Liver (tissue), 9 donors: ENCODE results near the gene CCDC93. TPM values are rescaled to one million over a fixed set of nuclear protein-coding genes. Genes with fewer than 3 reads are reported as not detected.

Experiments used
- DNase-seq: peaks from one replicate; pipeline ENCODE4 v3.0.0-alpha.2; 2017; ENCODE audit warnings: low spot score
- H3K27ac ChIP-seq, 2 donors: one replicate each; pipeline ENCODE4 v1.7.0; 2013; ENCODE audit warnings: inconsistent platforms in 2 of 2, low read length in 2 of 2, control low read depth in 1 of 2, low read depth in 1 of 2, mild to moderate bottlenecking in 1 of 2
- H3K27me3 ChIP-seq, 4 donors: one replicate each; pipeline versions ENCODE4 v1.6.1 to v1.7.0; 2013; ENCODE audit warnings: low read length in 3 of 4, inconsistent platforms in 1 of 4, mild to moderate bottlenecking in 1 of 4, moderate library complexity in 1 of 4; ENCODE audit not compliant: control insufficient read depth in 4 of 4, insufficient read depth in 4 of 4
- H3K36me3 ChIP-seq, 4 donors: one replicate each; pipeline versions ENCODE4 v1.6.1 to v1.7.0; 2013; ENCODE audit warnings: low read length in 3 of 4, mild to moderate bottlenecking in 3 of 4, low read depth in 1 of 4, moderate library complexity in 1 of 4; ENCODE audit not compliant: control insufficient read depth in 4 of 4, insufficient read depth in 3 of 4
- H3K4me1 ChIP-seq, 4 donors: one replicate each; pipeline versions ENCODE4 v1.6.1 to v1.7.0; 2013; ENCODE audit warnings: low read length in 3 of 4, mild to moderate bottlenecking in 3 of 4, moderate library complexity in 1 of 4; ENCODE audit not compliant: control insufficient read depth in 4 of 4, insufficient read depth in 4 of 4
- H3K4me3 ChIP-seq, 3 donors: one replicate each; pipeline versions ENCODE4 v1.6.1 to v1.7.0; 2013; ENCODE audit warnings: low read length in 3 of 3, control low read depth in 1 of 3, low read depth in 1 of 3, mild to moderate bottlenecking in 1 of 3
- H3K9ac ChIP-seq, 2 donors: one replicate each; pipeline ENCODE4 v1.7.0; 2013; ENCODE audit warnings: low read length in 2 of 2, mild to moderate bottlenecking in 2 of 2, moderate library complexity in 2 of 2, control low read depth in 1 of 2, low read depth in 1 of 2
- H3K9me3 ChIP-seq, 4 donors: one replicate each; pipeline versions ENCODE4 v1.6.1 to v1.7.0; 2013; ENCODE audit warnings: low read length in 3 of 4; ENCODE audit not compliant: control insufficient read depth in 4 of 4
- ATF3 ChIP-seq: IDR thresholded peaks from 2 replicates; pipeline ENCODE4 v1.6.1; 2016; ENCODE audit warnings: antibody characterized with exemption
- CTCF ChIP-seq: fragments of 150-350 bp; IDR thresholded peaks from 2 replicates; pipeline ENCODE4 v1.5.1; 2017; ENCODE audit warnings: improper control_type of control experiment, low read depth, low read length; ENCODE audit not compliant: missing input control
- EGR1 ChIP-seq, 2 donors: IDR thresholded peaks; 2 replicates each; pipeline ENCODE4 v1.6.1; 2016 to 2018; ENCODE audit warnings: antibody characterized with exemption in 2 of 2, low read depth in 2 of 2
- FOXA1 ChIP-seq: IDR thresholded peaks from 2 replicates; pipeline ENCODE4 v1.6.1; 2016; ENCODE audit warnings: antibody characterized with exemption
- FOXA2 ChIP-seq: IDR thresholded peaks from 2 replicates; pipeline ENCODE4 v1.6.1; 2016; ENCODE audit warnings: antibody characterized with exemption
- GABPA ChIP-seq, 2 donors: IDR thresholded peaks in 1 of 2; conservative IDR thresholded peaks in 1 of 2; 2 replicates each; pipeline ENCODE4 v1.6.1; 2016; ENCODE audit warnings: antibody characterized with exemption in 2 of 2, mild to moderate bottlenecking in 1 of 2, moderate library complexity in 1 of 2
- HNF4A ChIP-seq, 2 donors: conservative IDR thresholded peaks; 2 replicates each; pipeline ENCODE4 v1.6.1; 2016; ENCODE audit warnings: antibody characterized with exemption in 2 of 2, mild to moderate bottlenecking in 2 of 2
- HNF4G ChIP-seq: IDR thresholded peaks from 2 replicates; pipeline ENCODE4 v1.6.1; 2016; ENCODE audit warnings: antibody characterized with exemption
- JUND ChIP-seq, 2 donors: IDR thresholded peaks; 2 replicates each; pipeline ENCODE4 v1.6.1; 2016; ENCODE audit warnings: antibody characterized with exemption in 2 of 2
- MAX ChIP-seq: IDR thresholded peaks from 2 replicates; pipeline ENCODE4 v1.6.1; 2016; ENCODE audit warnings: antibody characterized with exemption
- NR2F2 ChIP-seq: IDR thresholded peaks from 2 replicates; pipeline ENCODE4 v1.6.1; 2016; ENCODE audit warnings: antibody characterized with exemption
- RAD21 ChIP-seq, 2 donors: IDR thresholded peaks; 2 replicates each; pipeline ENCODE4 v1.6.1; 2016; ENCODE audit warnings: antibody characterized with exemption in 2 of 2, mild to moderate bottlenecking in 2 of 2
- REST ChIP-seq: IDR thresholded peaks from 2 replicates; pipeline ENCODE4 v1.6.1; 2016; ENCODE audit warnings: antibody characterized with exemption, mild to moderate bottlenecking
- RXRA ChIP-seq, 2 donors: IDR thresholded peaks; 2 replicates each; pipeline ENCODE4 v1.6.1; 2017 to 2018; ENCODE audit warnings: antibody characterized with exemption in 2 of 2, mild to moderate bottlenecking in 1 of 2
- SP1 ChIP-seq: IDR thresholded peaks from 2 replicates; pipeline ENCODE4 v1.6.1; 2018; ENCODE audit warnings: antibody characterized with exemption, mild to moderate bottlenecking
- TAF1 ChIP-seq: conservative IDR thresholded peaks from 2 replicates; pipeline ENCODE4 v1.6.1; 2016; ENCODE audit warnings: antibody characterized with exemption, mild to moderate bottlenecking
- YY1 ChIP-seq: IDR thresholded peaks from 2 replicates; pipeline ENCODE4 v1.6.1; 2016; ENCODE audit warnings: antibody characterized with exemption, mild to moderate bottlenecking
- ZBTB33 ChIP-seq: IDR thresholded peaks from 2 replicates; pipeline ENCODE4 v1.6.1; 2016; ENCODE audit warnings: antibody characterized with exemption
- WGBS: extraction: QIAGEN DNeasy Blood & Tissue Kit; methylation state at CpG from one replicate; pipeline ENCODE4 v1.1.7; 2013; 5-methylcytosine and 5-hydroxymethylcytosine counted together
- polyA plus RNA-seq, 2 donors: library from polyadenylated mRNA; stranded (reverse) in 1 of 2; unstranded in 1 of 2; fragments of 200-250 nt in 1 of 2; fragments of >200 nt in 1 of 2; fragmentation: Nextera tagmentation in 1 of 2; extraction: Ambion mirVana in 1 of 2; gene quantifications; one replicate each; pipeline versions ENCODE4 v1.2.1 to v1.2.3, GENCODE V29; 2013 to 2015
- total RNA-seq, 2 donors: library from RNA; depleted of rRNA; stranded (reverse); fragments of >200 nt; gene quantifications; one replicate each; pipeline ENCODE4 v1.2.3, GENCODE V29; 2014
- donor health status: healthy.
- donor health status: healthy.
- donor health status: healthy.
- donor health status: healthy.
- donor health status: healthy.

Gene CCDC93
- total RNA-seq (10 to 100 TPM; 10.7 to 14.2 TPM), polyA plus RNA-seq (1 to 10 TPM; 4.0 to 6.3 TPM)

- Histone ChIP-seq H3K9ac (peak within 1 kb of the TSS; percentile 40 to 41), H3K9me3 (no peaks in the 10 kb centered on the region), H3K4me3 (peak within 1 kb of the TSS; percentile 80 to 97 (median 95)), H3K4me1 (peaks cover 7 to 23% (median 21%) of the 10 kb centered on the region in 4 donors), H3K27me3 (no peaks in the 10 kb centered on the region), H3K27ac (peak within 1 kb of the TSS; percentile 68 to 79), H3K36me3 (no peaks in the 10 kb centered on the region)
- peak; percentile 83 for DNase-seq
- TF ChIP-seq RXRA (IDR thresholded peaks at IDR 0.05) (peak in 1 of 2 donors; percentile 7), ZBTB33 (no peak), YY1 (peak; percentile 35), RAD21 (IDR thresholded peaks at IDR 0.05) (no peak), SP1 (peak; percentile 13), GABPA (IDR thresholded peaks at IDR 0.05 in 1 of 2, conservative IDR thresholded peaks at IDR 0.05 in 1 of 2) (no peak), EGR1 (IDR thresholded peaks at IDR 0.05; ENCODE audit: low read depth in 2 of 2) (no peak), REST (peak; percentile 14), HNF4G (peak; percentile 64), HNF4A (conservative IDR thresholded peaks at IDR 0.05) (peak; percentile 80 to 81)
- WGBS, result under 1% methylated on average over 71 of the region's 71 CpGs
These were observed at the start of gene CCDC93 for GRCh38 chr2:118013724-118014491. Gene CCDC93, minus strand, starts transcription at chr2:118014070. Its CDS starts 75 bp downstream, at chr2:118013995.

GRCh38 chr2:118062669-118063068 is 48.8 kb upstream of the CCDC93 start:
- DNase-seq, result no peak
- Histone ChIP-seq H3K9ac (no peak overlapping the region), H3K4me1 (no peaks in the 10 kb centered on the region), H3K36me3 (no peaks in the 10 kb centered on the region), H3K27ac (no peak overlapping the region), H3K9me3 (no peaks in the 10 kb centered on the region), H3K27me3 (no peaks in the 10 kb centered on the region), H3K4me3 (no peak overlapping the region)
- no peak for TF ChIP-seq ATF3
- TF ChIP-seq ZBTB33, result no peak
- no peak for TF ChIP-seq FOXA2
- no peak for TF ChIP-seq JUND (IDR thresholded peaks at IDR 0.05)
- TF ChIP-seq EGR1 (IDR thresholded peaks at IDR 0.05; ENCODE audit: low read depth in 2 of 2), result no peak
- TF ChIP-seq HNF4A (conservative IDR thresholded peaks at IDR 0.05), result no peak
- TF ChIP-seq MAX, result no peak
- TF ChIP-seq TAF1, result no peak
- no peak for TF ChIP-seq RAD21 (IDR thresholded peaks at IDR 0.05)
- TF ChIP-seq CTCF, result no peak
- TF ChIP-seq YY1, result no peak
- TF ChIP-seq FOXA1, result no peak
- TF ChIP-seq NR2F2, result no peak
- TF ChIP-seq GABPA (IDR thresholded peaks at IDR 0.05 in 1 of 2, conservative IDR thresholded peaks at IDR 0.05 in 1 of 2), result no peak
- WGBS, result 80% methylated on average over 2 of the region's 2 CpGs
